OCI-LY7 (cell line): ENCODE results near the gene CLCN2. TPM values are rescaled to one million over a fixed set of nuclear protein-coding genes. Genes with fewer than 3 reads are reported as not detected.

Source experiments
- BruUV-seq: library from RNA; stranded (reverse); fragments of 400-500 nt; replicated peaks from 2 replicates; lab custom pipeline; 2021; lab: Mats Ljungman, UMichigan
- CTCF ChIA-PET: fragments of 300-600 bp; sonication (Branson Sonifier 250); formaldehyde crosslinking; loops from one replicate; lab custom pipeline; 2022; ENCODE audit warnings: antibody characterized with exemption; ENCODE audit not compliant: unreplicated experiment; lab: Charles Lee
- POLR2A ChIA-PET: fragments of 300-600 bp; sonication (Branson Sonifier 250); formaldehyde crosslinking; loops from one replicate; lab custom pipeline; 2022; ENCODE audit warnings: antibody characterized with exemption; lab: Charles Lee
- DNase-seq: peaks from one replicate; pipeline ENCODE4 v3.0.0-alpha.2; 2015; ENCODE audit warnings: low spot score
- H2AFZ ChIP-seq: fragments of 200-600 bp; sonication (generic), shearing (Covaris generic); 2 replicates; pipeline ENCODE4 v1.6.1; 2014; ENCODE audit warnings: mild to moderate bottlenecking, antibody characterized with exemption, low read length, moderate library complexity
- H3K27ac ChIP-seq: fragments of 200-600 bp; sonication (generic); 2 replicates; pipeline ENCODE4 v1.5.1; 2014; ENCODE audit warnings: mixed run types, low read depth, mild to moderate bottlenecking, moderate library complexity, low read length, inconsistent platforms; ENCODE audit not compliant: poor library complexity, severe bottlenecking
- H3K36me3 ChIP-seq: fragments of 200-600 bp; sonication (generic); 2 replicates; pipeline ENCODE4 v1.6.1; 2014; ENCODE audit warnings: mild to moderate bottlenecking, antibody characterized with exemption, low read length, moderate library complexity, mixed read lengths; ENCODE audit not compliant: insufficient read depth
- H3K4me1 ChIP-seq: fragments of 200-600 bp; sonication (generic); 2 replicates; pipeline ENCODE4 v1.5.1; 2014; ENCODE audit warnings: mild to moderate bottlenecking, low read length; ENCODE audit not compliant: insufficient read depth, poor library complexity, severe bottlenecking
- H3K4me2 ChIP-seq: fragments of 200-600 bp; sonication (generic); 2 replicates; pipeline ENCODE4 v1.6.1; 2014; ENCODE audit warnings: mild to moderate bottlenecking, low read length
- H3K4me3 ChIP-seq: fragments of 200-600 bp; sonication (generic); 2 replicates; pipeline ENCODE4 v1.5.1; 2014; ENCODE audit warnings: mild to moderate bottlenecking, low read depth, low read length; ENCODE audit not compliant: poor library complexity, severe bottlenecking
- H3K79me2 ChIP-seq: fragments of 200-600 bp; sonication (generic); 2 replicates; pipeline ENCODE4 v1.6.1; 2016; ENCODE audit warnings: low read depth, mild to moderate bottlenecking, low read length, moderate library complexity, mixed read lengths; ENCODE audit not compliant: insufficient read depth
- H3K9me2 ChIP-seq: fragments of 200-600 bp; sonication (generic); 2 replicates; pipeline ENCODE4 v1.6.1; 2016; ENCODE audit warnings: mild to moderate bottlenecking, low read length, mixed read lengths; ENCODE audit not compliant: insufficient read depth
- H3K9me3 ChIP-seq: fragments of 200-600 bp; sonication (generic); 2 replicates; pipeline ENCODE4 v1.6.1; 2014; ENCODE audit warnings: mild to moderate bottlenecking, mixed run types, low read length, mixed read lengths
- H4K20me1 ChIP-seq: fragments of 200-600 bp; sonication (generic); 2 replicates; pipeline ENCODE4 v1.6.1; 2014; ENCODE audit warnings: mild to moderate bottlenecking, antibody characterized with exemption, low read length, moderate library complexity, mixed read lengths; ENCODE audit not compliant: insufficient read depth
- CTCF ChIP-seq: fragments of 200-600 bp; sonication (generic); conservative IDR thresholded peaks from 2 replicates; pipeline ENCODE4 v1.5.1; 2014; ENCODE audit warnings: mild to moderate bottlenecking, antibody characterized with exemption, low read length, moderate library complexity, mixed read lengths
- EZH2phosphoT487 ChIP-seq: fragments of 200-600 bp; sonication (generic); IDR thresholded peaks from 2 replicates; pipeline ENCODE4 v1.6.1; 2018; ENCODE audit warnings: low read depth, borderline replicate concordance, mild to moderate bottlenecking, mixed run types, antibody characterized with exemption, low read length, moderate library complexity, mixed read lengths
- intact Hi-C: fragments of 100-400 bp; cut with micrococcal nuclease; formaldehyde crosslinking; loops from one replicate; pipeline ENCODE4 v1.10.0; 2022; ENCODE audit not compliant: unreplicated experiment
- total RNA-seq, 2 experiments: library from RNA; depleted of rRNA in 1 of 2; stranded (reverse); fragments of >200 nt in 1 of 2; shearing (Covaris generic) in 1 of 2; gene quantifications; 2 replicates each; pipeline ENCODE4 v1.2.3, GENCODE V29; 2014 to 2022

The CLCN2 gene
- total RNA-seq, 2 experiments from 2014 or later = 4.2 to 15.0 TPM

GRCh38 chr3:184380185-184380626 lies 18.8 kb upstream of the CLCN2 start:
- Histone ChIP-seq H2AFZ (no peak overlapping the region), H3K79me2 (no peaks in the 10 kb centered on the region), H3K36me3 (no peaks in the 10 kb centered on the region), H3K4me2 (no peak overlapping the region), H3K4me3 (no peak overlapping the region), H3K9me3 (no peaks in the 10 kb centered on the region), H4K20me1 (no peaks in the 10 kb centered on the region), H3K27ac (no peak overlapping the region), H3K4me1 (peaks cover 9% of the 10 kb centered on the region), H3K9me2 (no peaks in the 10 kb centered on the region)
- TF ChIP-seq CTCF (no peak), EZH2phosphoT487 (no peak)
- no TSS peak for BruUV-seq
- intact Hi-C loops = no loop called here
- no peak for DNase-seq
- ChIA-PET CTCF (no interaction called here), POLR2A (no interaction called here)

GRCh38 chr3:184379358-184380184 lies 18.2 kb upstream of the CLCN2 start, which contains the start of gene CHRD:
Gene CHRD (plus strand): TSS chr3:184380054. CDS start chr3:184380319, 265 bp downstream.
- no peaks in the 10 kb centered on the region for H3K9me3 ChIP-seq
- no peak within 1 kb of the TSS for H2AFZ ChIP-seq
- H3K9me2 ChIP-seq = no peaks in the 10 kb centered on the region
- peaks cover 9% of the 10 kb centered on the region for H3K4me1 ChIP-seq
- intact Hi-C loops = no loop called here
- CTCF ChIA-PET = no interaction called here
- H3K79me2 ChIP-seq = no peaks in the 10 kb centered on the region
- POLR2A ChIA-PET = interaction anchor here (0.6 kb wide), 1 partner anchor 306 kb away, joined by 3 read pairs; no protein-coding TSS in a partner anchor
- no TSS peak for BruUV-seq
- no peak within 1 kb of the TSS for H3K4me3 ChIP-seq
- no peaks in the 10 kb centered on the region for H4K20me1 ChIP-seq
- TF ChIP-seq CTCF (no peak), EZH2phosphoT487 (no peak)
- no peak within 1 kb of the TSS for H3K27ac ChIP-seq
- H3K36me3 ChIP-seq = no peaks in the 10 kb centered on the region
- no peak for DNase-seq
- H3K4me2 ChIP-seq = no peak within 1 kb of the TSS
